HepG2 (cell line): ENCODE data around the gene STMN1. TPM values are rescaled to one million over a fixed set of nuclear protein-coding genes. Genes with fewer than 3 reads are reported as not detected.

ENCODE experiments used
- ARNTL ChIP-seq: sonication (generic); formaldehyde crosslinking; IDR thresholded peaks from 2 replicates; pipeline ENCODE4 v1.4.0; 2020; ENCODE audit warnings: mild to moderate bottlenecking, missing genetic modification reagents
- ATF7 ChIP-seq, 2 experiments: fragments of 450-650 bp in 1 of 2; sonication (generic) in 1 of 2; formaldehyde crosslinking in 1 of 2; IDR thresholded peaks; 2 replicates each; pipeline versions ENCODE4 v1.4.0 to v1.6.1; 2016 to 2020; ENCODE audit warnings: antibody characterized with exemption in 1 of 2, mild to moderate bottlenecking in 1 of 2, missing genetic modification reagents in 1 of 2
- E2F5 ChIP-seq: sonication (generic); formaldehyde crosslinking; conservative IDR thresholded peaks from 2 replicates; pipeline ENCODE4 v1.4.0; 2020; ENCODE audit warnings: missing genetic modification reagents
- ELF4 ChIP-seq: sonication (generic); formaldehyde crosslinking; IDR thresholded peaks from 2 replicates; pipeline ENCODE4 v1.5.0; 2020; ENCODE audit warnings: missing genetic modification reagents, mild to moderate bottlenecking, moderate library complexity, borderline replicate concordance
- ETV6 ChIP-seq: sonication (generic); formaldehyde crosslinking; conservative IDR thresholded peaks from 2 replicates; pipeline ENCODE4 v1.4.0; 2020; ENCODE audit warnings: missing genetic modification reagents
- GABPB1 ChIP-seq: IDR thresholded peaks from 2 replicates; pipeline ENCODE4 v1.6.1; 2016; ENCODE audit warnings: mild to moderate bottlenecking, missing genetic modification reagents, moderate library complexity, missing compliant biosample characterization
- GTF2F1 ChIP-seq: fragments of 150-350 bp; IDR thresholded peaks from 2 replicates; pipeline ENCODE4 v1.6.1; 2014; ENCODE audit warnings: low read length
- GTF3A ChIP-seq: sonication (generic); formaldehyde crosslinking; conservative IDR thresholded peaks from 2 replicates; pipeline ENCODE4 v1.4.0; 2020; ENCODE audit warnings: mild to moderate bottlenecking, missing genetic modification reagents
- HOXA5 ChIP-seq: sonication (generic); formaldehyde crosslinking; IDR thresholded peaks from 2 replicates; pipeline ENCODE4 v1.4.0; 2020; ENCODE audit warnings: missing genetic modification reagents
- ONECUT2 ChIP-seq: sonication (generic); formaldehyde crosslinking; IDR thresholded peaks from 2 replicates; pipeline ENCODE4 v1.4.0; 2020; ENCODE audit warnings: missing genetic modification reagents
- SNAPC2 ChIP-seq: sonication (generic); formaldehyde crosslinking; IDR thresholded peaks from 2 replicates; pipeline ENCODE4 v1.8.1; 2022; ENCODE audit warnings: mild to moderate bottlenecking, missing genetic modification reagents
- TCF7 ChIP-seq: sonication (generic); IDR thresholded peaks from 2 replicates; pipeline ENCODE4 v1.6.1; 2016; ENCODE audit warnings: antibody characterized with exemption, low read depth
- TOE1 ChIP-seq: sonication (generic); formaldehyde crosslinking; IDR thresholded peaks from 2 replicates; pipeline ENCODE4 v1.4.0; 2020; ENCODE audit warnings: mild to moderate bottlenecking, missing genetic modification reagents
- U2AF1 ChIP-seq: fragments of 200-400 bp; formaldehyde crosslinking; optimal IDR thresholded peaks from 2 replicates; pipeline ENCODE3; 2017; ENCODE audit warnings: mild to moderate bottlenecking, low read depth, low read length
- USF2 ChIP-seq, 2 experiments: sonication (generic) in 1 of 2; formaldehyde crosslinking in 1 of 2; IDR thresholded peaks; 2 replicates each; pipeline versions ENCODE4 v1.5.1 to v1.6.1; 2011 to 2020; ENCODE audit warnings: borderline replicate concordance in 1 of 2, low read depth in 1 of 2, low read length in 1 of 2, mild to moderate bottlenecking in 1 of 2, missing genetic modification reagents in 1 of 2, moderate library complexity in 1 of 2
- XBP1 ChIP-seq: sonication (generic); formaldehyde crosslinking; IDR thresholded peaks from 2 replicates; pipeline ENCODE4 v1.5.0; 2020; ENCODE audit warnings: missing genetic modification reagents
- ZBTB44 ChIP-seq: sonication (generic); formaldehyde crosslinking; IDR thresholded peaks from 2 replicates; pipeline ENCODE4 v1.4.0; 2020; ENCODE audit warnings: missing genetic modification reagents
- ZFP36L2 ChIP-seq: sonication (generic); formaldehyde crosslinking; IDR thresholded peaks from 2 replicates; pipeline ENCODE4 v1.4.0; 2020; ENCODE audit warnings: missing genetic modification reagents
- ZNF362 ChIP-seq: sonication (generic); formaldehyde crosslinking; IDR thresholded peaks from 2 replicates; pipeline ENCODE4 v1.4.0; 2020; ENCODE audit warnings: missing genetic modification reagents, mild to moderate bottlenecking, borderline replicate concordance
- ZNF687 ChIP-seq: sonication (generic); formaldehyde crosslinking; IDR thresholded peaks from 2 replicates; pipeline ENCODE4 v1.5.1; 2020; ENCODE audit warnings: mild to moderate bottlenecking, missing genetic modification reagents, moderate library complexity
- polyA plus RNA-seq, 8 experiments: library from polyadenylated mRNA; depleted of rRNA in 3 of 8; stranded (reverse) in 7 of 8; unstranded in 1 of 8; fragments of >200 nt; fragmentation: Illumina TruSeq in 4 of 8; extraction: Trizol in 4 of 8; gene quantifications; 2 replicates each; pipeline versions ENCODE4 v1.2.1 to v1.2.3, GENCODE V29; 2011 to 2016; ENCODE audit warnings: low read depth in 4 of 8, missing spikeins in 1 of 8, mixed read lengths in 1 of 8; ENCODE audit not compliant: insufficient read depth in 1 of 8
- total RNA-seq, 5 experiments: library from RNA; depleted of rRNA; stranded (reverse); fragments of >200 nt; fragmentation: Illumina TruSeq; extraction: Trizol; gene quantifications; 2 replicates each; pipeline ENCODE4 v1.2.3, GENCODE V29; 2016; ENCODE audit warnings: low read depth in 1 of 5

STMN1 gene
- total and polyA plus RNA-seq, 2 of the 13 experiments (the other 11 are each of a cell fraction or from before 2014, with no cell fraction given): 45.9 to 409 TPM

GRCh38 chr1:25871086-25871703, 35.0 kb downstream of the STMN1 start (continued):
- TF ChIP-seq TCF7: no peak
- 0 out of 2 replicates have a peak, but pooled peaks have one; percentile 25 for TF ChIP-seq ZNF362 (CRISPR knock-in tag)
- no peak for TF ChIP-seq GTF2F1
- TF ChIP-seq ARNTL: no peak
- peak; percentile 67; the same call in 1 of the 2 replicates for TF ChIP-seq GTF3A (CRISPR knock-in tag)
- TF ChIP-seq ETV6 (CRISPR knock-in tag): no peak
- peak; percentile 39 for TF ChIP-seq U2AF1
- no peak for TF ChIP-seq ZFP36L2 (CRISPR knock-in tag)
- no peak for TF ChIP-seq ONECUT2 (CRISPR knock-in tag)
- TF ChIP-seq E2F5 (CRISPR knock-in tag): no peak
- no peak for TF ChIP-seq SNAPC2 (CRISPR knock-in tag)
- peak; percentile 61 for TF ChIP-seq ZNF687 (CRISPR knock-in tag)
- TF ChIP-seq HOXA5 (CRISPR knock-in tag): no peak
- no peak for TF ChIP-seq XBP1 (CRISPR knock-in tag)
- TF ChIP-seq ATF7 (IDR thresholded peaks at IDR 0.05): no peak
- no peak for TF ChIP-seq ATF7 (CRISPR knock-in tag; IDR thresholded peaks at IDR 0.05)
- TF ChIP-seq TOE1: no peak
- TF ChIP-seq ELF4 (CRISPR knock-in tag): no peak
- TF ChIP-seq GABPB1 (CRISPR knock-in tag): no peak
- TF ChIP-seq USF2 (IDR thresholded peaks at IDR 0.05; ENCODE audit: low read depth, low read length): no peak
- TF ChIP-seq USF2 (CRISPR knock-in tag; IDR thresholded peaks at IDR 0.05; ENCODE audit: borderline replicate concordance): no peak
- no peak for TF ChIP-seq ZBTB44 (CRISPR knock-in tag)
